Liver (tissue), 9 donors: ENCODE measurements around the gene SAFB. TPM values are rescaled to one million over a fixed set of nuclear protein-coding genes. Genes with fewer than 3 reads are reported as not detected.

Experiments used
- DNase-seq: peaks from one replicate; pipeline ENCODE4 v3.0.0-alpha.2; 2017; ENCODE audit warnings: low spot score
- H3K27ac ChIP-seq, 2 donors: one replicate each; pipeline ENCODE4 v1.7.0; 2013; ENCODE audit warnings: inconsistent platforms in 2 of 2, low read length in 2 of 2, control low read depth in 1 of 2, low read depth in 1 of 2, mild to moderate bottlenecking in 1 of 2
- H3K27me3 ChIP-seq, 4 donors: one replicate each; pipeline versions ENCODE4 v1.6.1 to v1.7.0; 2013; ENCODE audit warnings: low read length in 3 of 4, inconsistent platforms in 1 of 4, mild to moderate bottlenecking in 1 of 4, moderate library complexity in 1 of 4; ENCODE audit not compliant: control insufficient read depth in 4 of 4, insufficient read depth in 4 of 4
- H3K36me3 ChIP-seq, 4 donors: one replicate each; pipeline versions ENCODE4 v1.6.1 to v1.7.0; 2013; ENCODE audit warnings: low read length in 3 of 4, mild to moderate bottlenecking in 3 of 4, low read depth in 1 of 4, moderate library complexity in 1 of 4; ENCODE audit not compliant: control insufficient read depth in 4 of 4, insufficient read depth in 3 of 4
- H3K4me1 ChIP-seq, 4 donors: one replicate each; pipeline versions ENCODE4 v1.6.1 to v1.7.0; 2013; ENCODE audit warnings: low read length in 3 of 4, mild to moderate bottlenecking in 3 of 4, moderate library complexity in 1 of 4; ENCODE audit not compliant: control insufficient read depth in 4 of 4, insufficient read depth in 4 of 4
- H3K4me3 ChIP-seq, 3 donors: one replicate each; pipeline versions ENCODE4 v1.6.1 to v1.7.0; 2013; ENCODE audit warnings: low read length in 3 of 3, control low read depth in 1 of 3, low read depth in 1 of 3, mild to moderate bottlenecking in 1 of 3
- H3K9ac ChIP-seq, 2 donors: one replicate each; pipeline ENCODE4 v1.7.0; 2013; ENCODE audit warnings: low read length in 2 of 2, mild to moderate bottlenecking in 2 of 2, moderate library complexity in 2 of 2, control low read depth in 1 of 2, low read depth in 1 of 2
- H3K9me3 ChIP-seq, 4 donors: one replicate each; pipeline versions ENCODE4 v1.6.1 to v1.7.0; 2013; ENCODE audit warnings: low read length in 3 of 4; ENCODE audit not compliant: control insufficient read depth in 4 of 4
- EGR1 ChIP-seq, 2 donors: IDR thresholded peaks; 2 replicates each; pipeline ENCODE4 v1.6.1; 2016 to 2018; ENCODE audit warnings: antibody characterized with exemption in 2 of 2, low read depth in 2 of 2
- FOXA2 ChIP-seq: IDR thresholded peaks from 2 replicates; pipeline ENCODE4 v1.6.1; 2016; ENCODE audit warnings: antibody characterized with exemption
- GABPA ChIP-seq, 2 donors: IDR thresholded peaks in 1 of 2; conservative IDR thresholded peaks in 1 of 2; 2 replicates each; pipeline ENCODE4 v1.6.1; 2016; ENCODE audit warnings: antibody characterized with exemption in 2 of 2, mild to moderate bottlenecking in 1 of 2, moderate library complexity in 1 of 2
- HNF4A ChIP-seq, 2 donors: conservative IDR thresholded peaks; 2 replicates each; pipeline ENCODE4 v1.6.1; 2016; ENCODE audit warnings: antibody characterized with exemption in 2 of 2, mild to moderate bottlenecking in 2 of 2
- HNF4G ChIP-seq: IDR thresholded peaks from 2 replicates; pipeline ENCODE4 v1.6.1; 2016; ENCODE audit warnings: antibody characterized with exemption
- JUND ChIP-seq, 2 donors: IDR thresholded peaks; 2 replicates each; pipeline ENCODE4 v1.6.1; 2016; ENCODE audit warnings: antibody characterized with exemption in 2 of 2
- NR2F2 ChIP-seq: IDR thresholded peaks from 2 replicates; pipeline ENCODE4 v1.6.1; 2016; ENCODE audit warnings: antibody characterized with exemption
- RXRA ChIP-seq, 2 donors: IDR thresholded peaks; 2 replicates each; pipeline ENCODE4 v1.6.1; 2017 to 2018; ENCODE audit warnings: antibody characterized with exemption in 2 of 2, mild to moderate bottlenecking in 1 of 2
- SP1 ChIP-seq: IDR thresholded peaks from 2 replicates; pipeline ENCODE4 v1.6.1; 2018; ENCODE audit warnings: antibody characterized with exemption, mild to moderate bottlenecking
- TAF1 ChIP-seq: conservative IDR thresholded peaks from 2 replicates; pipeline ENCODE4 v1.6.1; 2016; ENCODE audit warnings: antibody characterized with exemption, mild to moderate bottlenecking
- WGBS: extraction: QIAGEN DNeasy Blood & Tissue Kit; methylation state at CpG from one replicate; pipeline ENCODE4 v1.1.7; 2013; 5-methylcytosine and 5-hydroxymethylcytosine counted together
- polyA plus RNA-seq, 2 donors: library from polyadenylated mRNA; stranded (reverse) in 1 of 2; unstranded in 1 of 2; fragments of 200-250 nt in 1 of 2; fragments of >200 nt in 1 of 2; fragmentation: Nextera tagmentation in 1 of 2; extraction: Ambion mirVana in 1 of 2; gene quantifications; one replicate each; pipeline versions ENCODE4 v1.2.1 to v1.2.3, GENCODE V29; 2013 to 2015
- total RNA-seq, 2 donors: library from RNA; depleted of rRNA; stranded (reverse); fragments of >200 nt; gene quantifications; one replicate each; pipeline ENCODE4 v1.2.3, GENCODE V29; 2014
- TF ChIP-seq, protein P1 (sequence below): IDR thresholded peaks from 2 replicates; pipeline ENCODE4 v1.6.1; 2016; ENCODE audit warnings: antibody characterized with exemption, mild to moderate bottlenecking
- TF ChIP-seq, protein P2 (sequence below): IDR thresholded peaks from 2 replicates; pipeline ENCODE4 v1.6.1; 2016; ENCODE audit warnings: antibody characterized with exemption
- TF ChIP-seq, protein P3 (sequence below): IDR thresholded peaks from 2 replicates; pipeline ENCODE4 v1.6.1; 2016; ENCODE audit warnings: antibody characterized with exemption
- TF ChIP-seq, protein P4 (sequence below): IDR thresholded peaks from 2 replicates; pipeline ENCODE4 v1.6.1; 2016; ENCODE audit warnings: antibody characterized with exemption
- TF ChIP-seq, protein P5 (sequence below): fragments of 150-350 bp; IDR thresholded peaks from 2 replicates; pipeline ENCODE4 v1.5.1; 2017; ENCODE audit warnings: improper control_type of control experiment, low read depth, low read length; ENCODE audit not compliant: missing input control
- donor health status: healthy.
- donor health status: healthy.
- donor health status: healthy.
- donor health status: healthy.
- donor health status: healthy.

SAFB gene
- total and polyA plus RNA-seq, 4 donors: 16.5 to 65.0 (median 38.5) TPM

DNA sequence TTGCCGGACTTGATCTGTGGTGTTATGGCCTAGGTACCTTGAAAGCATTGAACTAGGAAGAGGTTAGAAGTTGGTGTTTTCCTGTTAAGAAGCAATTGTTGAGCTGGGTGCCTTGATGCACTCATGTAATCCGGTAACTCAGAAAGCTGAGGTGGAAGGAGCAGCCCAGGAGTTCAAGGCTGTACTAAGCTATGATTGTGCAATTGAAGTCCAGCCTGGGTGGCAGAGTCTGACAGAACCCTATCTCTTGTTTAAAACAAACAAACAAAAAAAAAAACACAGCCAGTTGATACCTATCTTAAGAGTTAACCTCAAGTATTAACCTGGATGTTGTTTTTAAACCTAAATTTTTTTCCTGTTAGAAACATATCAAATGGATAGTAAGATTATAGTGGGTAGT, 19.3 kb downstream of the SAFB start:
- H3K36me3 ChIP-seq: peaks cover 5 to 34% (median 26%) of the 10 kb centered on the region in 4 donors
- H3K4me3 ChIP-seq: no peak overlapping the region
- no peaks in the 10 kb centered on the region for H3K27me3 ChIP-seq
- TF ChIP-seq RXRA (IDR thresholded peaks at IDR 0.05) (peak; percentile 61 to 68), HNF4A (conservative IDR thresholded peaks at IDR 0.05) (peak; percentile 78 to 81), JUND (IDR thresholded peaks at IDR 0.05) (peak in 1 of 2 donors; percentile 33), NR2F2 (no peak)
- no peak overlapping the region for H3K9ac ChIP-seq
- no peaks in the 10 kb centered on the region for H3K9me3 ChIP-seq
- DNase-seq: no peak
- H3K27ac ChIP-seq: peak overlapping the region; percentile 29 to 59
- peaks cover 7 to 38% (median 29%) of the 10 kb centered on the region in 4 donors for H3K4me1 ChIP-seq
- WGBS: 65% methylated on average over 2 of the region's 2 CpGs

DNA sequence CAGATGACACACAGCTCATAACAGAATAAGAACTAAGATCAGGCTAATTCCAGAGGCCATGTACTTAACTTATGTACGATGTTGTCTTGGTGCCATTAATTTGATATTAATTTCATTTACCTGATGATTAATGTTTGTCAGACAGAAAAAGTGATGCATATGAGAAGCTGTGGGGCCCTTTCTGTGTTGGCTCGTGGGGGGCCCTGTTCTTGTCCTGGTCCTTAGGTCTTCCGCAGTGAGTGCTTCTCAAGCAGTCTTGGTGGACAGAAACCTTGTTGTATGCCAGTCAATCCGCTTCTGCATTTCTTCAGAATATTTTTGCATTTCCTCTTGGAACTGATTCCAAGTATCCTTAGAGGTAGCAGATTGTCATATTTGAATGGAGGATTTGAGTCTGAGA, 20.2 kb downstream of the SAFB start:
- Histone ChIP-seq H3K27me3 (no peaks in the 10 kb centered on the region), H3K9ac (no peak overlapping the region), H3K4me1 (peaks cover 9 to 40% (median 29%) of the 10 kb centered on the region in 4 donors), H3K9me3 (no peaks in the 10 kb centered on the region), H3K36me3 (peaks cover 9 to 34% (median 31%) of the 10 kb centered on the region in 4 donors), H3K27ac (no peak overlapping the region), H3K4me3 (no peak overlapping the region)
- 93% methylated on average over 4 of the region's 4 CpGs for WGBS
- DNase-seq: no peak
- TF ChIP-seq, protein P1, sequence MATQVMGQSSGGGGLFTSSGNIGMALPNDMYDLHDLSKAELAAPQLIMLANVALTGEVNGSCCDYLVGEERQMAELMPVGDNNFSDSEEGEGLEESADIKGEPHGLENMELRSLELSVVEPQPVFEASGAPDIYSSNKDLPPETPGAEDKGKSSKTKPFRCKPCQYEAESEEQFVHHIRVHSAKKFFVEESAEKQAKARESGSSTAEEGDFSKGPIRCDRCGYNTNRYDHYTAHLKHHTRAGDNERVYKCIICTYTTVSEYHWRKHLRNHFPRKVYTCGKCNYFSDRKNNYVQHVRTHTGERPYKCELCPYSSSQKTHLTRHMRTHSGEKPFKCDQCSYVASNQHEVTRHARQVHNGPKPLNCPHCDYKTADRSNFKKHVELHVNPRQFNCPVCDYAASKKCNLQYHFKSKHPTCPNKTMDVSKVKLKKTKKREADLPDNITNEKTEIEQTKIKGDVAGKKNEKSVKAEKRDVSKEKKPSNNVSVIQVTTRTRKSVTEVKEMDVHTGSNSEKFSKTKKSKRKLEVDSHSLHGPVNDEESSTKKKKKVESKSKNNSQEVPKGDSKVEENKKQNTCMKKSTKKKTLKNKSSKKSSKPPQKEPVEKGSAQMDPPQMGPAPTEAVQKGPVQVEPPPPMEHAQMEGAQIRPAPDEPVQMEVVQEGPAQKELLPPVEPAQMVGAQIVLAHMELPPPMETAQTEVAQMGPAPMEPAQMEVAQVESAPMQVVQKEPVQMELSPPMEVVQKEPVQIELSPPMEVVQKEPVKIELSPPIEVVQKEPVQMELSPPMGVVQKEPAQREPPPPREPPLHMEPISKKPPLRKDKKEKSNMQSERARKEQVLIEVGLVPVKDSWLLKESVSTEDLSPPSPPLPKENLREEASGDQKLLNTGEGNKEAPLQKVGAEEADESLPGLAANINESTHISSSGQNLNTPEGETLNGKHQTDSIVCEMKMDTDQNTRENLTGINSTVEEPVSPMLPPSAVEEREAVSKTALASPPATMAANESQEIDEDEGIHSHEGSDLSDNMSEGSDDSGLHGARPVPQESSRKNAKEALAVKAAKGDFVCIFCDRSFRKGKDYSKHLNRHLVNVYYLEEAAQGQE: no peak
- TF ChIP-seq, protein P2, sequence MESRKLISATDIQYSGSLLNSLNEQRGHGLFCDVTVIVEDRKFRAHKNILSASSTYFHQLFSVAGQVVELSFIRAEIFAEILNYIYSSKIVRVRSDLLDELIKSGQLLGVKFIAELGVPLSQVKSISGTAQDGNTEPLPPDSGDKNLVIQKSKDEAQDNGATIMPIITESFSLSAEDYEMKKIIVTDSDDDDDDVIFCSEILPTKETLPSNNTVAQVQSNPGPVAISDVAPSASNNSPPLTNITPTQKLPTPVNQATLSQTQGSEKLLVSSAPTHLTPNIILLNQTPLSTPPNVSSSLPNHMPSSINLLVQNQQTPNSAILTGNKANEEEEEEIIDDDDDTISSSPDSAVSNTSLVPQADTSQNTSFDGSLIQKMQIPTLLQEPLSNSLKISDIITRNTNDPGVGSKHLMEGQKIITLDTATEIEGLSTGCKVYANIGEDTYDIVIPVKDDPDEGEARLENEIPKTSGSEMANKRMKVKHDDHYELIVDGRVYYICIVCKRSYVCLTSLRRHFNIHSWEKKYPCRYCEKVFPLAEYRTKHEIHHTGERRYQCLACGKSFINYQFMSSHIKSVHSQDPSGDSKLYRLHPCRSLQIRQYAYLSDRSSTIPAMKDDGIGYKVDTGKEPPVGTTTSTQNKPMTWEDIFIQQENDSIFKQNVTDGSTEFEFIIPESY: no peak
- TF ChIP-seq SP1 (no peak), NR2F2 (no peak), HNF4A (conservative IDR thresholded peaks at IDR 0.05) (no peak), TAF1 (no peak), EGR1 (IDR thresholded peaks at IDR 0.05; ENCODE audit: low read depth in 2 of 2) (no peak), GABPA (IDR thresholded peaks at IDR 0.05 in 1 of 2, conservative IDR thresholded peaks at IDR 0.05 in 1 of 2) (no peak), HNF4G (no peak), FOXA2 (no peak), RXRA (IDR thresholded peaks at IDR 0.05) (no peak), JUND (IDR thresholded peaks at IDR 0.05) (no peak)
- TF ChIP-seq, protein P3, sequence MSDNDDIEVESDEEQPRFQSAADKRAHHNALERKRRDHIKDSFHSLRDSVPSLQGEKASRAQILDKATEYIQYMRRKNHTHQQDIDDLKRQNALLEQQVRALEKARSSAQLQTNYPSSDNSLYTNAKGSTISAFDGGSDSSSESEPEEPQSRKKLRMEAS: no peak
- TF ChIP-seq, protein P4, sequence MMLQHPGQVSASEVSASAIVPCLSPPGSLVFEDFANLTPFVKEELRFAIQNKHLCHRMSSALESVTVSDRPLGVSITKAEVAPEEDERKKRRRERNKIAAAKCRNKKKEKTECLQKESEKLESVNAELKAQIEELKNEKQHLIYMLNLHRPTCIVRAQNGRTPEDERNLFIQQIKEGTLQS: no peak
- TF ChIP-seq, protein P5, sequence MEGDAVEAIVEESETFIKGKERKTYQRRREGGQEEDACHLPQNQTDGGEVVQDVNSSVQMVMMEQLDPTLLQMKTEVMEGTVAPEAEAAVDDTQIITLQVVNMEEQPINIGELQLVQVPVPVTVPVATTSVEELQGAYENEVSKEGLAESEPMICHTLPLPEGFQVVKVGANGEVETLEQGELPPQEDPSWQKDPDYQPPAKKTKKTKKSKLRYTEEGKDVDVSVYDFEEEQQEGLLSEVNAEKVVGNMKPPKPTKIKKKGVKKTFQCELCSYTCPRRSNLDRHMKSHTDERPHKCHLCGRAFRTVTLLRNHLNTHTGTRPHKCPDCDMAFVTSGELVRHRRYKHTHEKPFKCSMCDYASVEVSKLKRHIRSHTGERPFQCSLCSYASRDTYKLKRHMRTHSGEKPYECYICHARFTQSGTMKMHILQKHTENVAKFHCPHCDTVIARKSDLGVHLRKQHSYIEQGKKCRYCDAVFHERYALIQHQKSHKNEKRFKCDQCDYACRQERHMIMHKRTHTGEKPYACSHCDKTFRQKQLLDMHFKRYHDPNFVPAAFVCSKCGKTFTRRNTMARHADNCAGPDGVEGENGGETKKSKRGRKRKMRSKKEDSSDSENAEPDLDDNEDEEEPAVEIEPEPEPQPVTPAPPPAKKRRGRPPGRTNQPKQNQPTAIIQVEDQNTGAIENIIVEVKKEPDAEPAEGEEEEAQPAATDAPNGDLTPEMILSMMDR: no peak
